PC-9 (cell line): ENCODE results near the gene PLS3.

Source experiments
- CTCF ChIP-seq: fragments of 200-600 bp; sonication (generic); conservative IDR thresholded peaks from 2 replicates; pipeline ENCODE4 v1.6.1; 2017; ENCODE audit warnings: mixed run types, antibody characterized with exemption, mild to moderate bottlenecking, moderate library complexity
- EZH2 ChIP-seq: fragments of 200-600 bp; sonication (generic); IDR thresholded peaks from 2 replicates; pipeline ENCODE4 v1.8.0; 2017; ENCODE audit warnings: antibody characterized with exemption, low read depth

DNA sequence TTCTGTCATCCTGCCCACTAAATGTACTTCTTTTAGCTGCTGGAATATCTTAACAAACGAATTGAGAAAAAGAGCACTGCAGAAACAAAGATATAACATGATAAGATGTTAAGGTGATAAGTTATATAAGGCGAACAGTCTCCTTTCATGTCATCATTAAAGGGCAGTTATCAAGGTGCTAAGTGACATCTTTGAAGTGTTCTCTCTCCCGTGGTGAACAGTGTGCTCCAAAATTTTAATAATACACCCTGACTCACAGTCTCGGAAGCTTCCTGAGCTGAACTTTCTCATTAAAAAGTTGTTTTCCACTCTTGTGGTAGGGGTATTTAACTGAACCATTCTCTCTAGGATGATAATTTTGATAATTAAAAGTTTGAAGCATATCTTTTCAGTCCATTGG lies 61.6 kb downstream of the PLS3 start:
- TF ChIP-seq CTCF, result no peak
- TF ChIP-seq EZH2, result no peak
